HPDE6-E6E7 (cell line): ENCODE measurements around the gene RGMB.
"Not testable (repeated sequence)": the region's sequence is repeated elsewhere in the genome, so short reads cannot be mapped to it uniquely, and the experiment has no call there.

ENCODE experiments used
- DNase-seq: peaks from one replicate; pipeline ENCODE4 v3.0.0; 2011; ENCODE audit warnings: missing footprints; ENCODE audit errors: extremely low spot score

RGMB gene

GRCh38 chr5:98773464-98774191, at the start of gene RGMB:
Gene RGMB (plus strand): TSS chr5:98773663. CDS start chr5:98774071, 408 bp downstream.
- DNase-seq: peak; percentile 94

- no peak for DNase-seq
These were observed 47.2 kb upstream of the RGMB start for GRCh38 chr5:98726258-98726657.

- DNase-seq: no peak
These were observed 45.8 kb upstream of the RGMB start for GRCh38 chr5:98727686-98728085.

- no peak for DNase-seq
These were observed 38.8 kb upstream of the RGMB start for GRCh38 chr5:98734646-98735045.

GRCh38 chr5:98735806-98736507, 37.5 kb upstream of the RGMB start:
- no peak for DNase-seq

- DNase-seq: no peak
These were observed 36.7 kb upstream of the RGMB start for GRCh38 chr5:98736753-98737152.

GRCh38 chr5:98737441-98737840, 36.0 kb upstream of the RGMB start:
- not testable (repeated sequence) for DNase-seq

GRCh38 chr5:98738481-98739149, 34.8 kb upstream of the RGMB start:
- DNase-seq: not testable (repeated sequence)

GRCh38 chr5:98741926-98742325, 31.5 kb upstream of the RGMB start:
- DNase-seq: no peak

GRCh38 chr5:98742396-98743073, 30.9 kb upstream of the RGMB start:
- DNase-seq: no peak

GRCh38 chr5:98748259-98748658, 25.2 kb upstream of the RGMB start:
- not testable (repeated sequence) for DNase-seq

- DNase-seq: no peak
These were observed 24.4 kb upstream of the RGMB start for GRCh38 chr5:98749046-98749445.

GRCh38 chr5:98750693-98751092, 22.8 kb upstream of the RGMB start:
- DNase-seq: no peak

- not testable (repeated sequence) for DNase-seq
These were observed 21.1 kb upstream of the RGMB start for GRCh38 chr5:98752331-98752730.

GRCh38 chr5:98752801-98753200, 20.7 kb upstream of the RGMB start:
- not testable (repeated sequence) for DNase-seq

GRCh38 chr5:98753507-98753906, 20.0 kb upstream of the RGMB start:
- DNase-seq: no peak

- DNase-seq: no peak
These were observed 18.1 kb upstream of the RGMB start for GRCh38 chr5:98755406-98755805.

- DNase-seq: no peak
These were observed 15.5 kb upstream of the RGMB start for GRCh38 chr5:98757978-98758377.

- DNase-seq: no peak
These were observed 10.3 kb upstream of the RGMB start for GRCh38 chr5:98763001-98763630.

GRCh38 chr5:98765815-98766214, 7.6 kb upstream of the RGMB start:
- DNase-seq: no peak

- no peak for DNase-seq
These were observed 5.9 kb upstream of the RGMB start for GRCh38 chr5:98767581-98767980.
